RPMI7951 (cell line): ENCODE results near the gene INPP5D. TPM values are rescaled to one million over a fixed set of nuclear protein-coding genes. Genes with fewer than 3 reads are reported as not detected.
"Not testable (repeated sequence)": the region's sequence is repeated elsewhere in the genome, so short reads cannot be mapped to it uniquely, and the experiment has no call there.

Experiments
- DNase-seq: peaks from one replicate; pipeline ENCODE4 v3.0.0-alpha.2; 2012; ENCODE audit warnings: low read depth
- total RNA-seq: library from RNA; depleted of rRNA; stranded (reverse); fragments of >200 nt; shearing (Covaris generic); gene quantifications from 2 replicates; pipeline ENCODE4 v1.2.3, GENCODE V29; 2014; rRNA removed

INPP5D gene
- 0.24 and 1.1 TPM in 2 replicates for total RNA-seq

- no peak for DNase-seq
Measured at GRCh38 chr2:233059797-233060500, at the start of gene INPP5D. INPP5D (plus strand) TSS chr2:233060342; CDS start chr2:233060479, 137 bp downstream.

- DNase-seq: no peak
Measured at GRCh38 chr2:233010569-233011267, 49.4 kb upstream of the INPP5D start.

DNA sequence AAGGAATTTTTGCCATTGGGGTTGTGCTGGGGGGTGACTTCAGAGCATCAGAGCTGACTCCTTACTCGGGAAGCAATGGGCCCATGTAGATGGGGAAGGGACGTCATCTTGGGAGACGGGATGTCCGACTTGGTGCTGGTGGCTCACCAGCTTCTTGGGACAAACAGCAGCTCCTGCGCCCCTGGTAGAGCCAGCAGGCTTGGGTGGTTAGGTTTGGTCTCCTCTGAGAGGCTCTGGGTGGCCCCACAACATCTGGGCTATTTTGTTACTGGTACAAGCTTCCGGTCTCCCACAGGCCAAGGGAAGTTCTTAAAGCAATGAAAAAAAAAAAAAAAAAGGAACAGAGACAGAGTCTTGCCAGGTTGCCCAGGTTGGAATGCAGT, 48.9 kb upstream of the INPP5D start:
- DNase-seq: no peak

DNA sequence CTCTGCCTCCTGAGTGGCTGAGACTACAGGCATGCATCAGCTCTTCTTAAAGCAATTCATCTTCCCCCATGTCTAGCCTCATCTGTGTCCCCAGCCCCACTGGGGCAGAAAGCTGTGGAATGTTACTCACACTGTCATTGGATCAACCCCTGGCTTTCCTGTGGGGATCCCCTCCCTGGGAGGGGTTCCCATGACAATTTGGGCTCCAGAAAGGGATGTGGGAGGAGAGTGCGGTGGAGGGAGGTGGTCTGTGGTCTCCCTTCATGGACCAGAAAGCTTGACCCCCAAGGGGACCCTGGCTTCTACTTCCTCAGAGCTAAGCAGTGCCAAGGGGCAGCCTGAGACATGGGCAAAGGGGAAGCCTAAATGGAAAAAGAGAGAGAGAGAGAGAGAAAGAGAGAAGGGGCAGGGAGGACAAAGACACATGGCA, 48.4 kb upstream of the INPP5D start:
- DNase-seq: no peak

DNA sequence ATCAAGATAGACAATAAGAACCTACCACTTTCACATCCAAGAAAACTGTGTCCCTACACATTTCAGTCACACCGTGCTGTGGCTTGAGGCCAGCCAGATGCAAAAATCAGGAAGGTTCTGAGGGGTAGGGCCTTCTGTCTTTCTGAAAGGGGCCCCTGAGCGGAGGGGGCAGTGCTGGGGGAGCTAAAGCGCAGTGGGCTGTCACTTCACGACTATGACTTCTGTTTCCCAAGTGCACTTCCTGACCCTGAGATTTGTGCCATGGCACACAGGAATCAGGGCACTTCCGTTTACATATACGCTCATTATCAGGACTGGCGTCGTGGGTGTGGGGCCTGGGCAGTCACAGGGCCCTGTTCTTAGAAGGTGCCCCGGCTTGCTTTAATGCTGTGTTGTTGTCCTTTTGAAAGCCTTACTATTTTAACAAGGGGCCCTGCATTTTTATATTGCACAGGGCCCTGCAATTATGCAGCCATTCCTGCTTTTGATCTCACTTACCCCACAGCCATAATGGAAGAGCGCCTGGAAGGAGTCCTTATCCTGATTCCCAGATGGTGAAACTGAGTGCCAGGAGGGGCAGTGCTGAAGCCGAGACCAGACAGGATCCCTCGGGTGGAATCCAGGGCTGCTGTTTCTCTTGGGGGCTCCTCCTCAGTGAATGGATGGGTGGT, 47.7 kb upstream of the INPP5D start:
- no peak for DNase-seq

DNA sequence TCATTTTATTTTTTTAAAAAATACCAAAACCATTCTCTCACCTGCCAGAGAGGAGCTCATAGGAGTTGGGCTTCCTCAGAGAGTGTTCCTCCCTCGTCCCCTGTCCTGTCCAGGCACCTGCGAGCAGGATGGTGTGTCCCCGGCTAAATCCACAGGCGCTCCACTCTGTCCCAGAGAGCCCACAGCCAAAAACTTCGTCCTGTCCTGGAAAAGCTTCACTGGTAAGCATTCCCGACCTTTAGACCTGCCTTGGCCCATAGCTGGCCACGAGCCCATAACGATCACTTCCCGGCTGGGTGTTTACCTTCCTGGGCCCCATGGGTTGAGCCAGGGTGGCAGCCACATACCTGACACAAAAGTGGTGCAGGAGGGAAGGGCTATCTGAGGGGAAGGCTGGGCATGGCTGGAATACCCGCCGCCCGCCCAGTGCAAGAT, 47.1 kb upstream of the INPP5D start, which contains the start of gene NGEF:
Gene NGEF (minus strand): TSS at position 230 of the 435 bp plus-strand sequence. CDS start 38,366 bp downstream, outside the sequence.
- DNase-seq: no peak

DNA sequence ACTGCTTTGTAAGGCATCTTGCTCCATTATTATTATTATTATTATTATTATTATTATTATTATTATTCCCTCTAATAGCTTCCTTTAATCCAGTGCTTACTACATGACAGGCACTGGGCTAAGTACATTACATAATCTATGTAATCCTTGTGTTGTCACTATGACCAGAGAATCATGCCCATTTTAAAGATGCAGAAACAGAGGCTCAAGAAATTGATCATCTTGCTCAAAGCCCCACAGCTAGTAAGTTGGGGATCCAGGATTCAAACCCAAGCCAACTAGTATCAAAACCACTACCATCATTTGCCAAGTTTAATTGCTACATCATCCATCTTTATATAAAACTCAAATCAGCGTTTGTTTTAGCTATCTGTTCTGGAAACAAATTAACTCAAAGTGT, 46.5 kb upstream of the INPP5D start:
- DNase-seq: no peak

- no peak for DNase-seq
Measured at GRCh38 chr2:233015019-233015645, 45.0 kb upstream of the INPP5D start.

GRCh38 chr2:233017947-233018346, 42.2 kb upstream of the INPP5D start:
- no peak for DNase-seq

DNA sequence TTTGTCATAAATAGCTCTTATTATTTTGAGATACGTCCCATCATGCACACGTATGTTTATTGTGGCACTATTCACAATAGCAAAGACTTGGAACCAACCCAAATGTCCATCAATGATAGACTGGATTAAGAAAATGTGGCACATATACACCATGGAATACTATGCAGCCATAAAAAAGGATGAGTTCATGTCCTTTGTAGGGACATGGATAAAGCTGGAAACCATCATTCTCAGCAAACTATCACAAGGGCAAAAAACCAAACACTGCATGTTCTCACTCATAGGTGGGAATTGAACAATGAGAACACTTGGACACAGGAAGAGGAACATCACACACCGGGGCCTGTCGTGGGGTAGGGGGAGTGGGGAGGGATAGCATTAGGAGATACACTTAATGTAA, 40.5 kb upstream of the INPP5D start:
- DNase-seq: not testable (repeated sequence)

- no peak for DNase-seq
Measured at GRCh38 chr2:233020454-233020853, 39.7 kb upstream of the INPP5D start.

DNA sequence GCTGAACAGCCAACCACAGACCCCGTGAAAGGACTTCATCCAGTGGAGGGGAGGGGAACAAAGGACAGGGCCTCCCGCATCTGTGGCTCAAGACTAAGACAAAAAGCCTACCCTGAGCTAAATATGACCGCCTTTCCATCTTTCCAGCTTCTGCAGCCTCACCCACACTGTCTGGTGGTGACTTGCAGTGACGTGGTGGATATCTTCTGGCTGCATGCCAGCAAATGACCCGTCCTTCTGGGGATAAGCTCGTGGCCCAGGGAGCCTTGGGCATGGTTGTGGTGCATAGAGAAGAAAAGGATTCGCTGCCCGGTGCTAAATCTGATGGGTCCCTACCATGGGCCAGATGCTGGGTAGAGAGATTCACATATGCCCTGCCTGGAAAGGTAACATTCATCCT, 38.4 kb upstream of the INPP5D start:
- peak; percentile 77 for DNase-seq

GRCh38 chr2:233022561-233022960, 37.6 kb upstream of the INPP5D start:
- DNase-seq: no peak

GRCh38 chr2:233023007-233023760, 37.0 kb upstream of the INPP5D start:
- DNase-seq: no peak

DNA sequence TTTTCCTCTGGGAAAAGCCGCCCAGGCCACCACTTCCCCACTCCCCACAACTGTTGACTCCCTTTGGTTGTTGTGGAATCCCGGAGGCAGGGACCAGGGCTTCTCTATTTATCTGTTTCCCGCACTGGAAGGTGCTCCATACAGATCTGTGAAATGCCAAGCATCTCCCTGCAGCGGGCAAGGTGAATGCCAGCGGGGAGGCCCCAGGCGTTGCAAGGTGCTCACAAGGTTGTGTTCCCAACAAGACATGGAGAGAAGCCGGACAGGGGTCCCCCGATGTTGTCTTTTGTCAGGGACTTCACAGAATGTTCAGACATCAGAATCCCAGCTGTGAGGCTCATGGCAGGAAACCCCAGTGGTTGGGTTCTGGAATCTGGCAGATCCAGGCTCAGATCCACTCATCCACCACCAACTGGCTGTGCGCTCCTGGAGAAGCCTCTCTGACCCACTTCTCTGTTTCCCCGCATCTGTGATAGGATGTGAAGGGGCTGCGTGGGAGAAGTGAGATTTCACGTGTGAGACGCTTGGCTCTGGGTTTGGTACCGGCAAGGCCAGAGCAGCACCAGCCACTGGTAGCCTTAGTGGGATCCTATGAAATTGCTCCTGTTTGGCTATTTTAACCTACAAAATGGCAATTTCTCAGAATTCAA, 36.3 kb upstream of the INPP5D start:
- no peak for DNase-seq

DNA sequence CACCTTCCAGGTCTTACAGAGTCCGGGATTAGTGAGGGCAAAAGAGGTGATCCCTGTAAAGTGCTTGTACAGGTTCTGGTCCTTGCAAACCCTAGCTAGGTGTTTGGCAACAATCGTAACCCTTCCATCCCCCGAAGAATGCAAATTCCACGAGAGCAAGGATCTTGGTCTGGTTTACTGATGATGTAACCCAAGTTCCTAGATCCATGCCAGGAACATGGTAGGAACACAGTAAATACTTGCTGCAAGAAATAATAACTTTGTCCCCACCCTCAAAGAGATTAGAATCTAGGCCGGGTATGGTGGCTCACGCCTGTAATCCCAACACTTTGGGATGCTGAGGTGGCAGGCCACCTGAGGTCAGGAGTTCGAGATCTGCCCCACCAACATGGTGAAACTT, 34.4 kb upstream of the INPP5D start:
- DNase-seq: peak; percentile 23

- DNase-seq: peak; percentile 92
Measured at GRCh38 chr2:233026198-233026813, 33.8 kb upstream of the INPP5D start.

DNA sequence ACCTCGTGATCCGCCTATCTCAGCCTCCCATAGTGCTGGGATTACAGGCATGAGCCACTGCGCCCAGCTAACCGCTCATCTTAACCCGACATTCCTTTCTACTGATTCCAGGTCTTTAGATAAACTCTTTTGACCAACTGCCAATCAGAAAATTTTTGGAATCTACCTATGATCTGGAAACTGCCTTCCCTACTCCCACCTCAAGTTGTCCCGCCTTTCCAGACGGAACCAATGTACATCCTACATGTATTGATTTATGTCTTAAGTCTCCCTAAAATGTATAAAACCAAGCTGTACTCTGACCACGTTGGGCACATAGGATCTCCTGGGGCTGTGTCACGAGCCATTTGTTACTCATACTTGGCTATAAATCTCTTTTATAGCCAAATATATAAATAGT, 30.8 kb upstream of the INPP5D start:
- DNase-seq: peak; percentile 23

DNA sequence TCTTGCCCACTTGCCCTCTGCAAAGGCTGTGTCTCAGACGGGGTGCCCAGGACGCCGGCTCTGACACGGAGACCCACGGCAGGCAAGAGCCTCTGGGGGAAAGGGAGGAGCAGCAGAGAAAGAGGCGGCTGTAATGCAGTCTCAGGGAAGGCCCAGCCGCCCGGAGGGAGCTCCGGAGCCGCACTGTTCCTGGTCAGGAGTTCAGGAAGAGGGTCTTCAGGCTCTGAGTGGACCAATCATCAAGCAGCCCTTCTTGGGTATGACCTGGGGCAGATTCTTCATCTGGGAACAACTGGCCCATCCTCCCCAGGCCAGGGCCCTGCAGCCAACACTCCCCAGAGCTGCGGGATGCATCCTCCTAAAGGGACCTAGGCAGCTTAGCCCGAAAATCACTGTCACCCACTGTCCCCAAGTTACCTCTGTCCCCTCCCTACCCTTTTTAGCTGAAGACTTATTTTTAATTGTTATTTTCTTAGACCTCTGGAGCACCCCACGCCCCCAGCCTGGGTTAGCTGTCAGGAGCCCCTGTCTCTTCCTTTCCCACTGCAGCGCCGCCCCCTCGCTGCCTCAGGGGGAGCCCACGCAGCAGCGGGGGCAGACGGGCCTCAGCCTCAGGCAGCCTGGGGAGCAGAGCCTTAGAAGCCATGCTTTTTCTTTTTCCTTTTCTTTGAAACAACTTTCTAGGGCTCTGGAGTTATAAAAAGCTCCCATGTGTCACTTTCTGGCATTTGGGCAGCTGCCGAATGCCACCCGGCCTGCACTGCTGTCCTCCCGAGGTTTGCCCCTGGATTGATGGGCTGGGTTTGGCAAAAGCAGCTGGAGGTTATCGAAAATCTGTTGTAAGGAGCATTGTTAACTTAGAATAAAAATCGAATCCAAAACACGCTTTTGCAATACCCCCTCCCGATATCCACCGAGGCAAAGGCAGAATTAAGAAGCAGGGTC, 28.3 kb upstream of the INPP5D start:
- no peak for DNase-seq
